ENCODE data around the gene CCDC92B. TPM values are rescaled to one million over a fixed set of nuclear protein-coding genes. Genes with fewer than 3 reads are reported as not detected.

CCDC92B gene
- total RNA-seq, 1 donor from 2014 or later: 0.35 TPM

DNA sequence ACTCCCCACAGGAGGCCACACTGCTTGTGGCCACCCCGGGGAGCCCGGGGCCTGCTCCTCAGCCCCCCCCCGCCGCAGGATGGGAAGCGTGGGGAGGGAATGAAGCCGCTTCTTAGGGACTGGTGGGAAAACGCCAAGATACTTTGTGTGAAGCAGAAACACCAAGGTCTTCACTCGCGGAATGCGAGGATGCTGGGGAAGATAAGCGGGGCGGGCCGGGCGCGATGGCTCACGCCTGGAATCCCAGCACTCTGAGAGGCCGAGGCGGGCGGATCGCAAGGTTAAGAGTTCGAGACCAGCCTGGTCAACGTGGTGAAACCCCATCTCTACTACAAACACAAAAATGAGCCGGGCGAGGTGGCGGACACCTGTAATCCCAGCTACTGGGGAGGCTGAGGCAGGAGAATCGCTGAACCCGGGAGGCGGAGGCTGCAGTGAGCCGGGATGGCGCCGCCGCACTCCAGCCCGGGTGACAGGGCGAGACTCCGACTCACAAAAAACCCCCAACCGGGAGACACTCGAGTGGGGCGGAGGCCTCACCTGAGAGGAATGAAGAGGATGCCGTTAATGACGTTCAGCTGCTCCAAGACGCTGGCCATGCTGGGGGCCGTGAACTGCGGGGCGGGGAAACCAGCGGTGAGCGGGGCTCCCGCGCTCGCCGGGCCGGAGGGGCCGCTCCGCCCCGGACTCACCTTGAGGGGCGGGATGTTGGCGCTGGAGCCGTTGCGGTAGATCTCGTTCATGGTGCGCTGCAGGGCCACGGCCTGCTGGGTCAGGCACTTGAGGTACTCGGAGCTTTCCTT lies 58.2 kb downstream of the CCDC92B start:
- Mint-ChIP-seq H3K4me1 (peaks cover 4% of the 10 kb centered on the region), H3K9me3 (no peaks in the 10 kb centered on the region), H3K36me3 (ENCODE audit: low read depth) (no peaks in the 10 kb centered on the region), H3K27me3 (ENCODE audit: low read depth) (peaks cover 9% of the 10 kb centered on the region), H3K27ac (ENCODE audit: unreplicated experiment) (no peak overlapping the region), H3K4me3 (peak overlapping the region; percentile 34)
- TF ChIP-seq, protein P1, sequence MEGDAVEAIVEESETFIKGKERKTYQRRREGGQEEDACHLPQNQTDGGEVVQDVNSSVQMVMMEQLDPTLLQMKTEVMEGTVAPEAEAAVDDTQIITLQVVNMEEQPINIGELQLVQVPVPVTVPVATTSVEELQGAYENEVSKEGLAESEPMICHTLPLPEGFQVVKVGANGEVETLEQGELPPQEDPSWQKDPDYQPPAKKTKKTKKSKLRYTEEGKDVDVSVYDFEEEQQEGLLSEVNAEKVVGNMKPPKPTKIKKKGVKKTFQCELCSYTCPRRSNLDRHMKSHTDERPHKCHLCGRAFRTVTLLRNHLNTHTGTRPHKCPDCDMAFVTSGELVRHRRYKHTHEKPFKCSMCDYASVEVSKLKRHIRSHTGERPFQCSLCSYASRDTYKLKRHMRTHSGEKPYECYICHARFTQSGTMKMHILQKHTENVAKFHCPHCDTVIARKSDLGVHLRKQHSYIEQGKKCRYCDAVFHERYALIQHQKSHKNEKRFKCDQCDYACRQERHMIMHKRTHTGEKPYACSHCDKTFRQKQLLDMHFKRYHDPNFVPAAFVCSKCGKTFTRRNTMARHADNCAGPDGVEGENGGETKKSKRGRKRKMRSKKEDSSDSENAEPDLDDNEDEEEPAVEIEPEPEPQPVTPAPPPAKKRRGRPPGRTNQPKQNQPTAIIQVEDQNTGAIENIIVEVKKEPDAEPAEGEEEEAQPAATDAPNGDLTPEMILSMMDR (conservative IDR thresholded peaks at IDR 0.05): no peak
- DNase-seq (ENCODE audit: low read depth, low spot score): no peak

DNA sequence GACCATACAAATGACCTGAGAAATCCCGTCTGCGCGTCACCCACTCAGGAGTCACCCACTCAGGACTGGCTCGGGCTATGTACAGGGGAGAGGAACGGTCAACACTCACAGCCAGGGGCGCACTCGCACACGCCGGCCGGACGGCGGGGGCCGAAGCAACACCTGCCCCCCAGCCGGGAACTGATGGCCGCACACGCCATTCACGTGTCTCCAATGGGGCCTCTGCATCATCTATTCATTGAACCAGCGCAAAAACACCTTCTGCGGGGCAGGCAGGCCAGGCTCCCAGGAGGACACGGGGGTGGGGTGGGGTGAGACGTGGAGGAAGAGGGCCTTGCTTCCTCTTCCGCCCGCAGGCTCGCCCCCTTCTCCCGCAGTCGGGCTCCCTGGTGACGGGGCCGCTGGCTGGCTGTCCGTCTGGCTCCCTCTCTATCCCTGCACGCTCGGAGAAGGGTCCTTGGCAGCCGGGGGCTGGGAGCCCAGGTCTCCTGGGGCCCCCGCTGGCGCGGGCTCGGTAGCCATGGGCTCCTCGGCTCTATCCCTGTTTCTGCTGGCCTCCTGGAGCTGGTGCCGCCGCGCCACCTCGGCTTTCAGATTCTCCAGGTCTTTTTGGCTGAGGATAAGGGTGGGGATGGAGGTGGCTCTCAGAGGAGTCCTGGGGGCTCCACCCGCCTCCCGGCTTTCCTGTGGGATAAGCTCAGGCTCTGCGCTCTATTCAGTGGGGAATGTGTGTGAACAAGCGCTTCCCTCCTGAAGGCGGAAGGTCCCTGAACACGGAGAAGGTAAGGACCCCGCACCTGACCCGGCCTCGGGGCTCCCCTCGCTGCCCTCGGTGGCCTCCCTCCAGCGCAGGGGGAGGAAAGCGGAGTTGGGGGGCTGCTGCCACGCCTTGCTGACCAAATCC lies 59.0 kb downstream of the CCDC92B start:
- peaks cover 4% of the 10 kb centered on the region for H3K4me1 Mint-ChIP-seq
- no peaks in the 10 kb centered on the region for H3K9me3 Mint-ChIP-seq
- peaks cover 9% of the 10 kb centered on the region for H3K27me3 Mint-ChIP-seq (ENCODE audit: low read depth)
- no peak overlapping the region for H3K27ac Mint-ChIP-seq (ENCODE audit: unreplicated experiment)
- TF ChIP-seq, protein P1 (conservative IDR thresholded peaks at IDR 0.05): no peak
- peak overlapping the region; percentile 23 for H3K4me3 Mint-ChIP-seq
- H3K36me3 Mint-ChIP-seq (ENCODE audit: low read depth): no peaks in the 10 kb centered on the region
- DNase-seq (ENCODE audit: low read depth, low spot score): no peak

DNA sequence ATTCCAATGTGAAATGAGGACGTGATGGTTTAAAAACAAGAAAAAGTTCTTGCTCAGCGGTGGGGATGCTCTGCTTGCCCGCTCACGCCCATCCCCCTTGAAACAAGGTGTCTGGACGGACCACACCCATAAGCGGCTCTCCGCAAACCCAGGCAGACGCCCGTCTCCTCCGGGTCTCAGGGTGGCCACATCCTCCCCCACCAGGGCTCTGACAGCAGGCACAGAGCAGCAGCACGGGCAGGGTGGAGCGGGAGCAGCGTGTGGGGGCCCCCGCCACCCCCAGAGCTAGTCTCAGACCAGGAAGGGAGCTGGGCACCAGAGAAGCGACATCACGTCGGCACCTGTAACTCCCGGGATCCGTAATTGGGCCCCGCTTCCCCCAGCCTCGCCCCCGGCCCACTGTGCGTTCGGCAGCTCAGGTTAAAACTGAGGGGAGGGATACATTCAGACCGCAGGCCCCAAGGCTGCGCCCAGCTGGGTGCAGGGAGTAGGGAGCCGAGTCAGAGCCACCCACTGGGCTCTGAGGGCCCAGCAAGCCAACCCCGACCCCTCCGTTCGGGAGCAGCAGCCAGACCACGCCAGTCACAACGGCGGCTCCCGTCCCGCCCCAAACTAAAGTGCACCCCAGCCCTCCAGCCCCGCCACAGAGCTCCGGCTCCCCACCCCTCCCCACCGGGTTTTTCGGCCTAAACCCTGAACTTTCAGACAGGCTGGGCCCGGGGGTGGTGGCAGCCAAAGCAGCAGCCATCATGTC lies 59.9 kb downstream of the CCDC92B start:
- no peak for DNase-seq (ENCODE audit: low read depth, low spot score)
- H3K27me3 Mint-ChIP-seq (ENCODE audit: low read depth): peaks cover 9% of the 10 kb centered on the region
- H3K36me3 Mint-ChIP-seq (ENCODE audit: low read depth): no peaks in the 10 kb centered on the region
- H3K9me3 Mint-ChIP-seq: no peaks in the 10 kb centered on the region
- H3K27ac Mint-ChIP-seq (ENCODE audit: unreplicated experiment): peak overlapping the region; percentile 67
- H3K4me1 Mint-ChIP-seq: peaks cover 9% of the 10 kb centered on the region
- H3K4me3 Mint-ChIP-seq: peak overlapping the region; percentile 51
- TF ChIP-seq, protein P1 (conservative IDR thresholded peaks at IDR 0.05): no peak

DNA sequence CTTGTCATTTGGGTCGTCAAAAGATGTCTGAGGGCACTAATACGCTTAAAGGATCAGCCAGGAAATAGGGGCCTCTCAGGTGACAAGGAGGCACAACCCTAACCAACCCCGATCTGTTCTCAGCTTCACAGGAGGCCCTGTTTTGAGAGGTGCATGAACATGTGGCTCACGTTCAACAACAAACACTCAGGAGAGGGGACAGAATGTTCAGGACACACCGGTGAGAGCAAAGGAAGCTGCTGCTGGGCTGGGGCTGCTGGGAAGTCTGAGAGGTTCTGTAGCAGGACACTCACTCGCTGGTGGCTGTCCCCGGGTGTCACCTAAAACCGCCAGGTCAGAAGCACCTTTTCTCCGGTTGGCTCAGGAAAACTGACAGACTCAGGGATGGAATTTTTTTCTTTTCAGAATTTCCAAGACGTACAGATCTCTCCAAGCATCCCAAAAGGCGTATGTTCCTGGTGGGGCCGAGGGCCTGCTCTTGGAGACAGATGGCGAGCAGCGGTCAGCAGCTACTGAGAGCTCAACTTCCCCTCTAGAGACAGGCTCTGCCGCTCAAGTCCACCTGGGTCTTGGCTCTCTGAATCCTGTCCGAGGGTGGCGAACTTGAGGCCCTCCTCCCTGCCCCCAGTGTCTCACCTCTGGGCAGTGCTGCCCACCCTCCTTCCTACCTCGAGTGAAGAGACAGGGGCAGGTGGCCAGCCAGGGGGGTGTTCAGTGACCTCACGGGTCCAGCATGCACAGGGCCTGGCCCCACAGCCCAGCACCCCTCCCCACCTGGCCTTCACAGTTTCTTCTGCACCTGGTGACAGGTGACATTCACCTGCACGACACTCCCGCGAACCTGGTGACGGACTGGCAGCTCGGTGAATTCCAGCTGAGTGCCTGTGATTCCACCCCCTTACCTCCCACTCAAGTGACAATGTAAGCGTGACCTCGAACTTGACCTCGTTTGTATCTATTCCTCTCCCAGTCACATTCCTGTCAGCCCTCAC lies 60.8 kb downstream of the CCDC92B start:
- peaks cover 2% of the 10 kb centered on the region for H3K36me3 Mint-ChIP-seq (ENCODE audit: low read depth)
- H3K4me3 Mint-ChIP-seq: peak overlapping the region; percentile 51
- H3K9me3 Mint-ChIP-seq: no peaks in the 10 kb centered on the region
- H3K27me3 Mint-ChIP-seq (ENCODE audit: low read depth): peaks cover 9% of the 10 kb centered on the region
- DNase-seq (ENCODE audit: low read depth, low spot score): no peak
- H3K27ac Mint-ChIP-seq (ENCODE audit: unreplicated experiment): peak overlapping the region; percentile 67
- TF ChIP-seq, protein P1 (conservative IDR thresholded peaks at IDR 0.05): no peak
- peaks cover 19% of the 10 kb centered on the region for H3K4me1 Mint-ChIP-seq

All from neural crest cell (in vitro differentiated cells).